ENCODE measurements around the gene PPARG. TPM values are rescaled to one million over a fixed set of nuclear protein-coding genes. Genes with fewer than 3 reads are reported as not detected.
"Not testable (repeated sequence)": the region's sequence is repeated elsewhere in the genome, so short reads cannot be mapped to it uniquely, and the experiment has no call there.

Gene PPARG
- polyA plus RNA-seq, 4 donors = 26.8 to 51.6 (median 32.3) TPM

DNA sequence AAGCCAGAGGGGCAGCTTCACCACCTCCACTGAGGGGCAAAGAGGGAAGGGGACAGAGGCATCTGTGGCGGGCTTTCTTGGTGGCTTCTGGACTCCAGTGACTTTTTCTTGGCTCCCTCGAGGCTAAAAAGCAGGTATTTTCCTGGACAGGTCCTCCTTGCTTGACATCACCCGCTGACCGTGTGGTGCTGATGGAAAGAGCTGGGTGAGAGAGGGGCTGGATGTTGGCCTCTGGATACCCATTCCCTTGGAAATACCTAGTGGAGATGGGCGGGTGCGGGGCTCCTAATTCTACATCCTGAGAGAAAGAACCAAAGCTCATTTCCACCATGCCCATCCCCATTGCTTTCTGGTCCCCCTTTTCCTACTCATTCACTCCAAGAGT is 148.3 kb downstream of the PPARG start:
- no peak for DNase-seq (ENCODE audit: low read depth in 4 of 4, low spot score in 3 of 4)

DNA sequence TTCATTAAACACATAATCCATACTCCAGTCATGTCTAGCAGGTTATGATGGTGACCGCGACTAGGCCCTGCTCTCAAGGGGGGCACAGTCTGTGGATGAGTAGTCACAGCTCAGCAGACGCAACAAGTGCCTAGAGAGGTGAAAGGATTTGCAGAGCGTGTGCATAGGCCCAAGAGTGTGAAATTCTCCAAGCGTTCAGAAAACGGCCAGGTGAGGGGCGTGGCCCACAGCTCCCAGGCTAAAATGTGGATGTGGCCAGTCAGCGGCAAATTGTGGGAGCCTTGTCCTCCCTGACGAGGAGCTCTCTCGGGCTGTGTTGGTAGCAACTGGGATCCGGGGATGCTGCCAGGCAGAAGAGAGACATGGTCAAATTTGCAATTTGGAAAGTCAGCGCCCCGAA is 149.0 kb downstream of the PPARG start:
- no peak for DNase-seq (ENCODE audit: low read depth in 4 of 4, low spot score in 3 of 4)

DNA sequence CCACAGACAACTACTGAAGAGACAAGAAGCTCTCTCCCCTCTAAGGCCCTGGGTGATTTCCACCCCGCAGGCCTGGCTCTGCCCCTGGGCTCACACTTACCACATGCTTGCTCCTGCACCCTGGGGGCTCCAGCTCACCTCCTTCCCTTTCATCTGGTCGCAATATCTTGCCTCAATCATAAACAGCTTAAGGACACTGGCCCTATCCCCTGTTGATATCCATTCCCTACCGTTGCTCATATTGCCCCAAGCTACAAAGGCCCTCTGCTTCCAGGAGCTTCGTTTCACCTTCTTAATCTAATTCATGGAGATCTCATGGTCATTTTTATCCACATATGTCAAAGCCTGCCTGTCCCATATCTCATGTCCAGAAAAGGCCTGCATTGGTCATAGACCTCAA is 149.4 kb downstream of the PPARG start:
- DNase-seq (ENCODE audit: low read depth in 4 of 4, low spot score in 3 of 4) = no peak

DNA sequence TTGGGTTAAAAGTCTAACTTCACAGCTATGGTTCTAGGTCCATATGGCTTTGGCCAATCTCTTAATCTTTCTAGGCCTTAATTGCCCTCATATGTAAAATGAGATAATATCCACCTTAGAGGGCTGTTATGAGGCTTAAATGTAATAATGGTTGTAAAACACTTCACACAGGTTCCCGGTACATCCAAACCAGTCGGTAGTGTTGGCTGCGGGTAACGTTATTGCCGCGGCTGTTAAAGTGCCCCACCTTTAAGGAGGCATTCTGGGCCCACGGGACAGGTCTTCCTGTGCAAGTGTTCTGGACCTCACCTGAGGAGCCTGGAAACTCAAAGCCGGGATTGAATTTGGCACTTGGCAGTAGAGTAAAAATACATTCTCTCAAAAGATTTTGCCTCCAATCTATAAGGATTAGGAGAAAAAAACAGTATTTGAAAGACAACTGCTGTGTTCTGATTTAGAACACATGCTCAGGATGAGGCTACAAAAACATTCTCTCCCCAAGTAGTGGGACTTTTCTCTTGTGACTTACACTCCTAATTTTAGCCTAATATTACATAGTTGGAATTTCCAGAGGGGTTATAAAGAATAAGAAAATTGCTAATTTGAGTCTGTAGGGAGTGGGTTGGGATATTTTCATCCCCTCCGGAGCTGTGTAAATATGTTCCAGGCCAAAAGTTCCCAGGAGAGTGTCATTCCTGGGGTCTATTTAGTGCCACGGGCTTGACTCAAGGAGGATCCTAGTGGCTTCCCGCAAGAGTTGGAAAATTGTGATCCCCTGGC is 150.5 kb downstream of the PPARG start:
- DNase-seq (ENCODE audit: low read depth in 4 of 4, low spot score in 3 of 4) = no peak

DNA sequence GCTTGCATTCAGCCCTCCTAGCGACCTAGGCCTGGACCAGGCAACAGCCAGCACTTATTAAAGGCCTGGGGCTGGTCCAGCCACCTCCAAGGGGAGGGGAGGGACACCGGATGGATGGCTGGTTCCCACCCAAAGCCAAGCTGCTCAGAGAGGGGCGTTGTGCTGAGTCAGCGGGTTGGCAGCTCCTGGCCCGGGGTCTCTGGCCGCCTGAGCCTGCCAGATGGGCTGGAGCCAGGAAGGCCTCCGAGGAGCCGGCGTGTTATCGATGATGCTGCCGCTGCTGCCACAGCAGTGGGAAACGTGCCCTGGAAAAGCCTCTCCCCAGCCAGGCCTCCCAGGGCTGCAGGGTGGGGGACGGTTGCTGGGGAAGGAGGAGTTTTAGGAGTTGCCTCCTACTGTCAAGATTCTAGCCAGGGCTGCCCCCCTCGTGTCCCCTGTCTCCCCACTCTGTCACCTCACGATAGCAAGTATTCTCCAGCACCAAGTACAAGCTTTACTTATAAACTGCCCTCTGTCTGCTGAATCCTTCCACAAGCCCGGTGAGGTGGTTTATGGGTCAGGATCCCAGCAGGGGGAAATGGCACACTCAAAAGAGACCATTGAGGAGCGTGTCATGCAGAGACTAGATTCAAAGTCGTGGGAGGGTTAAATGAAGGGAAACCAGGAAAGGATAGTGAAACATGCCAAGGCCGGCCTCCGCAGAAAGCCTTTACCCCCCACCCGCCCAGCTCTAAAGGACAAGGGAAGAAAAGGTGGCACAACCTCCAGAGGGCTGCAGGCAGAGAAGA is 152.3 kb downstream of the PPARG start:
- DNase-seq (ENCODE audit: low read depth in 4 of 4, low spot score in 3 of 4) = no peak

DNA sequence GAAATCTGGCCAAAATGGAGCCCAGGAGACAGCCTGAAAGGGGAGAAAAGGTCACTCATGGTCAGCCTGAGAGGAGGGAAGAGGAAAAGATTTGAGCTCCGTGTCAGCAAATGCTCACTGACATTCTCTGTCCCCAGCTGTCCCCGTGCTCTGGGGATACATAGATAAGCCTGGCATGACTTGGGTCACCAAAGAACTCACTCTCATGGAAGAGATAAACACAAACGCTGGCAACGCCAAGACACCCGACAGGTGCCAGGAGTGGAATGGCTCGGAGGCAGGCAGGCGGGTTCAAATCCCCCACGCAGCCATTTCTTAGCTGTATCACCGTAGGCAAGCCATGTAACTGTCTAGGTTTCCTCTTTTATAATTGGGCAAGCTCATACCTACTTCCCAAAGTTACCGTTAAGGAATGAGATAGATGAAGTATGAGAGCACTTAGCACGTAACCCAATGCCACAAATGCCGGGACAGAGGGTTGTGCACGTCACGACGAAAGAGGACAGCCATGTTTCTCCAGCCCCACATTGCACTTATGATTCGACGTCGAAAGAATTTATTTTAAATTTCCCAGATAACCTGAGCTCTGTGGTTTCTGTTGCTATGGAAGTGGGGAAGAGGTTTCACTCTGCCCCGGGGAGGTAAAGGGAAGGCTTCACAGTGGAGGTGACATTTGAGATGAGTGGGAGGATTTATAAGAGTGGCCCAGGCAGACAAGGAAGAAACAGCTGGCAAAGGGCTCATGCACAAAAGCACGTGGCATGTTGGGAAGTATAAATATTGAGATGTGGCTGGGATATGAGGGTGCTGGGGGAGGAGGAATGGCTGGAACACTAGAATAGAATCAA is 154.0 kb downstream of the PPARG start:
- DNase-seq (ENCODE audit: low read depth in 4 of 4, low spot score in 3 of 4) = no peak

DNA sequence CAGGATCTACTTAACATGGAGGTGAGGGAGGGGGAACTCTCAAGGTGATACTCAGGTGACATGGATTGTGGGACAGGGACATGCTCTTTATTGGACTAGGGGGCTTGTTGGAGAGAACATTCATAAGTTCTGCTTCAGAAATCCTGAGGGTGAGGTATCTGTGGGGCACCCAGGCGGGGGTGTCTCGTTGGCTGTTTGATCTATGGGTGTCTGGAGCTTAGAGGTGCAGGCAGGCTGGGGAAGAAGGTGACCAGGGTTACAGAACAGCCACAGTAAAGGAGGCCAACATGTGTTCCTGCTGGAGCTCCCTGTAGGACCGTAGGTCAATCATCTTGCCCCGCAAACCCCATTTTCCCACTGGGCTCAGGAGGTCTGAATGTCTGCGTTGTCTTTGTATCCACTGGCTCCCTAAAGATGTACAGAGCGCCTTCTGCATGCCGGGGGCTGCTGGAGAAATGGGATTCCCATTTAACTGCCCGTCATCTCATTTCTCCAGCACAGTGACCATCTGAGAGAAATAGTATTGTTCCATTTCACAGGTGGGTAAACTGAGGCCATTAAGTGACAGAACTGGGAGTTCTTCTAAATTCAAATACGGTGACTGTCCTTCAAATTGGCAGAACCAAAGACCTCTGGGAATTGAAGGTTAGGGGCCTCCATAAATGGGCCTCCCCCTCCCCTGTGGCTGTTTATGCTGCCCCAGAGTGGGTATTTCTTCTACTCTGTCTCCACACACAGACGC is 155.1 kb downstream of the PPARG start:
- no peak for DNase-seq (ENCODE audit: low read depth in 4 of 4, low spot score in 3 of 4)

DNA sequence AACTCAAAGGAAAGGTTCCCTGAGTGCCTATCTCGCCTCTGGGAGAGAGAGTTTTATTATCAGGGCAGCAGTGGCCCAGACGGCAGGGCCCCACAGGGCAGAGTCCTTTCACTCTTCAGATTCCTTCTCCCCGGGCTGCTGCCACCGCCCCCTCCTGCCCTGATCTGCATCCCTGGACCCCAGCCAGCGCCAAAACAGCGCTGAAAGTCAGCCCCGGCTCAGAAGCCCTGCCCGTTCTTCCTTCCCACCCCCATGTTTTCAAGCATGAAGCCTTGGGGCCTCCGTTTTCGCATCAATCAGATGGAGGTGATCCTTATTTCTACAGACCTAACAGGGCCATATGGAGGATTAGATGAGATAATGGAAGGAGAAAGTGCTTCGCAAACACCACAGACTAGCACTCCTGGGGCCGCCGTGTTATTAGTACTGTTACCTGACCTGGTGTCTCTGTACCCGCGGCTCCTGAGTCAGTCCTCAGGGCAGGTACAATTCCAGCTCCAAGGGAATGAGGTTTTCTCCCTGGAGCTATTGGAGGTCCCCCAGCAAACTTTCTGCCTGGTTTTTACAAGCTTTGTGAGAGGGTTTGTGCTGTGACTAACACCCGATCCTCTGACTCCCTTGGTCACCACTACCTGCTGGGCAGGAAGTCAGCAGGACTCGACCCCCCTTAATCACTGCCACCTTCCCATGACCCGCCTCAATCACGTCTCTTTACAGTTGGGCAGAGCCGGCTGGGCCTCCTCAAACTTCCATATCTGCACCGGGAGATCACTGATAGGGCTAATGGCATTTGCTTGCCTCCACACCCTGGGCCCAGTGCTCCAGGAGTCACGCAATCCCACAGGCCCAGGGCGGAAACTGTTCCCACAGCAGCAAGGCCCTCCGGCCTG is 156.0 kb downstream of the PPARG start:
- DNase-seq (ENCODE audit: low read depth in 4 of 4, low spot score in 3 of 4) = no peak

DNA sequence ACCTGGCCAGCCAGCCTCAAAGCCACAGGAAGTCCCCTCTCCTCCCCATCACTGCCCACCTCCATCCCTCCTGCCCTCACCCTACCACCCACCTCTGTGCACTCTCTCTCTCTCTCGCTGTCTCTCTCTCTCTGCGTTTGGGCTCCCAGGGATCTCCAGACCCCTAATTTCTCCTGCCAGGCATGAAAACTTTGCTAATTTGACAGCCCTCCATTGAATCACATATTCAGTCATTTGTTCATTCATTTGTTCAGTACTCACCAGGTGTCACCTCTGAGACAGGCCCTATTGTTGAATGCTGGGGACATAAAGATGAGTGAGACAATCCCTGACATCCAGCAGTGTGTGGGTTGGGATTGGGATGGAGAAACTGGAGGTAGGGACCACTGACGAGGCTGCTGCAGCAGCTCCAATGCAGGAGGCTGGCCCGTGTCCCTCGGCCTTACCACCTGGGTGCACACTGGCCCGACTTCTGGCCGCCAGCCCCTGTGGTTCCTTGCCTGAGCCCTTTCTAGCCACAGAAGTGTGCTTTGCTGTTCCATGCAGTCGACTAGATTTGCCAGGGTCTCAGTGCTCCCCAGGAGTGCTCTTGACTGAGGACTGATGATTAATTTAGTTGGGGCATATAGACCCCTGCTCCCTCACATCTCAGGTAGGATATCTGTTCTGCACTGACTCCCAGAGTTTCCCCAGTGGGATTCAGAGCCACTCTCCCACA is 156.8 kb downstream of the PPARG start:
- no peak for DNase-seq (ENCODE audit: low read depth in 4 of 4, low spot score in 3 of 4)

DNA sequence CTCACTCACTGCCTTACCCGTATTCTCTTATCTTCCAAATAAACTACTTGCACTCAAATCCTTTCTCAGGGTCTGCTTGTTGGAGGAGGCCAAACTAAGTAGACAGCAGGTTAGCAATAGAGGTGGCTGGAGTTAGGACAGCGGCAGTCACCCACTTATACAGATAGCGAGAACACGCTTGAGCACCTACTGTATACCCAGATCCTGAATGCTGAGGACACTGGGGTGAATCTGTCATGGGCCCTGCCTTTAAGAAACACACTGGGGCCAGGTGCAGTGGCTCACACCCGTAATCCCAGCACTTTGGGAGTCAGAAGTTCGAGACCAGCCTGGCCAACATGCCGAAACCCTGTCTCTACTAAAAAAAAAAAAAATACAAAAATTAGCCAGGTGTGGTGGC is 157.4 kb downstream of the PPARG start:
- DNase-seq (ENCODE audit: low read depth in 4 of 4, low spot score in 3 of 4) = no peak

DNA sequence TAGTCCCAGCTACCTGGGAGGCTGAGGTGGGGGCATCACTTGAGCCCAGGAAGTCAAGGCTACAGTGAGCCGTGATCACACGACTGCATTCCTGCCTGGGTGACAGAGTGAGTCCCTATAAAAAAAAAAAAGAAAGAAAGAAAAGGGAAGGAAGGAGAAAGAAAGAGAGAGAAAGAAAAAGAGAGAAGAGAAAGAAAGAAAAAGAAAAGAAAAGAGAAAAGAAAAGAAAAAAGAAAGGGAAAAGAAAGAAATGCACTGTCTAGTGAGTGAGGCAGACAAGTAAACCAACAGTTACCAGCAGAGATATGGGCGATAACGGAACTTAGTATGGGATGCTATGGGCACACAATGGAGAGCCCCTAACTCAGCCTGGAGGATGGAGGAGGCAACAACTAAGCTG is 158.2 kb downstream of the PPARG start:
- no peak for DNase-seq (ENCODE audit: low read depth in 4 of 4, low spot score in 3 of 4)

DNA sequence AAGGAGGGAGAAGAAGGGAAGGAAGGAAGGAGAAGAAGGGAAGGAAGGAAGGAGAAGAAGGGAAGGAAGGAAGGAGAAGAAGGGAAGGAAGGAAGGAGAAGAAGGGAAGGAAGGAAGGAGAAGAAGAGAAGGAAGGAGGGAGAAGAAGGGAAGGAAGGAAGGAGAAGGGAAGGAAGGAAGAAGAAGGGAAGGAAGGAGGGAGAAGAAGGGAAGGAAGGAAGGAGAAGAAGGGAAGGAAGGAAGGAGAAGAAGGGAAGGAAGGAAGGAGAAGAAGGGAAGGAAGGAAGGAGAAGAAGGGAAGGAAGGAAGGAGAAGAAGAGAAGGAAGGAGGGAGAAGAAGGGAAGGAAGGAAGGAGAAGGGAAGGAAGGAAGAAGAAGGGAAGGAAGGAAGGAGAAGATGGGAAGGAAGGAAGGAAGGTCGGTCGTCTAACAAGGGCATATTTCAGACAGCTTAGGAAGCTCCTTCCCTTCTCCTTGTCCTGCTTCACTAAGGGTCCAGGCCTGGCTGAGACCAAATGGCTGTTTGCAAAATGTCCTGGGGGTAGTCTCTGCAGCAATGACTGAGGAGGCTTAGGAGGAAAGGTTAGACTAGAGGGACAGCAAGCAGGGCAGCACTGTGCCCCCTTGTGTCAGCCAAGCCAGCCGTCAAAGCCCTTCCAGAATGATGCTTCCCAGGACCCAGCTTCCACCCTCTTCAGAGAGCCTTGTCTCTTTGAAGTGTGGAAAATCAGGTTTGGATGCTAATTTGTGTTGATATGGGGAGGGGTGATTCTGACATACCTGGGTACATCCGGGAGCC is 159.7 kb downstream of the PPARG start:
- not testable (repeated sequence) for DNase-seq (ENCODE audit: low read depth in 4 of 4, low spot score in 3 of 4)

DNA sequence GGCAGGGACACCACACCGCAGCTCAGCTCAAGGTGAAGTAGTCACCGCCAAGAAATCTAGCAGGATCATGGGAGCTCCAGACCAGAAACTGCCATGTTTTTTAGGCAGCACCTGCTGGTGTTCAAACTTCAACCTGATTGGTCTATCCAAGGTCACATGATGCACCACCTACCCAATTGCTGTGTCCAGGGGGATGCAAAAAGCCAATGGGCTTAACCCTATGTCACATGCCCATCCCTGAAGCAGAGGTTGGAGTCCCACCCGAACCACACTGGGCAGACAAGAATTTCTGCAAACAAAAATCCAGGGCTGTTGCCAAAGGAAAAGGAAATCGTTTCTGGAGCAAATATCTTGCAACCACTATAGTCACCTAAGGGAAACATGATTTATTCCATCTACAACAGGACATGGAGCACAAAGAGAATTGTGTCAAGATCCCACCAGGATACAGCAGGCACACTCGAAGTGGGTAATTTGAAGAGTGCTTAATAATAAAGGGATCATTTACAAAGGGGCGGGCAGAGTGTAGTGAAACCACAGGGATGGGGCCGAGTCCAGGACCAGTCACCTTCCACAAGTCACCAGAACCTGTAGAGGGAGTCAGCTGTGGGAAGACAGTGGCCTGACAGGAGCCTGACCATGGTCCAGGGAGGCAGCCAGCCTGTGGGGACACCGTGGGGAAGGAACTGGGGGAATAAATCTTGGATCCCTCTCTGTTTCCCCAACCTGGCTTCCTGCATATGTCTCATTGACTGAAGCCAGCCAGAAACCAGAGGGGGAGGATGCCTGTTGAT is 161.2 kb downstream of the PPARG start:
- no peak for DNase-seq (ENCODE audit: low read depth in 4 of 4, low spot score in 3 of 4)

DNA sequence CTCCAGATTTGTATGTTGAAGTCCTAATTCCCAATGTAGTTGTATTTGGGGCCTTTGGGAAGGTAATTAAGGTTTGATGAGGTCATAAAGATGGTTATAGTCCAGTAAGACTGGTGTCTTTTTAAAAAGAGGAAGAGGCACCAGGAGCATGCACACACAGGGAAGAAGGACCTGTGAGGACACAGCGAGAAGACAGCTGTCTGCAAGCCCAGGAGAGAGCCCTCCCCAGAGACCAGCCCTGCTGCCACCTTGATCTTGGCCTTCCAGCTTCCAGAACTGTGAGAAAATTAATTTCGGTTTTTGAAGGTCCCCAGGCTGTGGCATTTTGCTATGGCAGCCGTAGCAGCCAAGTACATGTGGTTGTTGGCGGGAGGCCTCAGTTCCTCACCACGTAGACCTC is 162.6 kb downstream of the PPARG start:
- no peak for DNase-seq (ENCODE audit: low read depth in 4 of 4, low spot score in 3 of 4)

DNA sequence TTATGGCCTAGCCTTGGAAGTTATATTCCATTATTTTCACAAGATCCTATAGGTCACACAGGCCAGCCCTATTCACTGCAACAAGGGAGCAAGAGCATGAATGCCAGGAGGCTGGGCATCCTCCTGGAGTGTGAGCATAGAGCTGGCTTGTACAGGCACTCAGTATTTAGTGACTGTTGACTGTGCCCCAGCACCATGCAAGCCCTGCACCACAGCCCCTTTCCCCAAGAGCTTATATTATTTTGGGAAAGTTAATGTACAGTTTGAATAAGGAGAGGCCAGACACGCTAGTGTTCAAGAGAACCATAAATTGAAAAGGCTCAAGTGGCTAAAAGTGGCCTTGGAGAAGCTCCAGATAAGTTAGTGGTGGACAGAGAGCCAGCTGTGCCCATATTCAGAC is 163.1 kb downstream of the PPARG start:
- no peak for DNase-seq (ENCODE audit: low read depth in 4 of 4, low spot score in 3 of 4)

DNA sequence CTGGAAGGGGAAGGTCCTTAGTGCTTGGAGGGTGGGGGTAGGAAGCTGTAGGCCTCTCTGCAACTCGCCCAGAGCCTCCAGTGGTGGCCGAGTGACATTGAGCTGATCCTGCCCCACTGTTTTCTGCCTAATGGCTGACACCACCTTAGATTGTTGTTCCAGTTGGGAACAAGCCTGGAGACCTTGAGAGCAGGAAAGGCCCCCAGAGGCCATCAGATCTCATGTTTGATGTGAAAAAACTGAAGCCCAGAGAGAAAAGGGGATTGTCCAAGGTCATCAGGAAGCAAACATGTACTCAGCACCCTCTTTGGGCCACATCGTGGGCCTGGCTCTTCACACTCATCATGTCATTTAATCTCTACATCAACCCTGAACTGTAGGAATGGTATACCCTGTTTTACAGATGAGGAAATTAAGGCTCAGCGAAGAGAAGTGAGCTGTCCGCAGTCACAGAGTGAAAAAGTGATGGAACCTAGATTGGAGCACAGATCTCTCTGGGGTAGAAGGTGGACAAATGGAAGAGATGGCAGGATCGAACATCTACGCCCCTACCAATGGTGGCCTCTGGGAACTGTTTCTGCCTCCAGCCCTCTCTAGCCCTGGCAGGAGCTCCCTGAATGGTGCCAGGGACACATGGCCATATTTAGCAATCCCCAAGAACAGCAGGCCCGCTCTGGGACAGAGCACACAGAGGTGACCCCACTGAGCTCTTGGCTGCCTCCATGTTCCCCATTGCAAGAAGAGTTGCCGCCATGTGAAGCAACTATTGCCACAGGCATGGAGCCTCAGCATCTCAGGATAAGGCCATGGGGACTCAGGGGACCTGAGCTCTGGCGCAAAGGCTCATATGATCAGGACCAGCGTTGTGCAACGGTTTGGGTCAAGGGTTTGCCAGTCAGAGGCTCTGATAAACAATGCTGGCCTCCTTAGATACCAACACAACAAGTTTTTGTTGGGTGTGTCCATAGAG is 163.8 kb downstream of the PPARG start:
- no peak for DNase-seq (ENCODE audit: low read depth in 4 of 4, low spot score in 3 of 4)
